ENCODE results near the gene ALPI.

ALPI gene

DNA sequence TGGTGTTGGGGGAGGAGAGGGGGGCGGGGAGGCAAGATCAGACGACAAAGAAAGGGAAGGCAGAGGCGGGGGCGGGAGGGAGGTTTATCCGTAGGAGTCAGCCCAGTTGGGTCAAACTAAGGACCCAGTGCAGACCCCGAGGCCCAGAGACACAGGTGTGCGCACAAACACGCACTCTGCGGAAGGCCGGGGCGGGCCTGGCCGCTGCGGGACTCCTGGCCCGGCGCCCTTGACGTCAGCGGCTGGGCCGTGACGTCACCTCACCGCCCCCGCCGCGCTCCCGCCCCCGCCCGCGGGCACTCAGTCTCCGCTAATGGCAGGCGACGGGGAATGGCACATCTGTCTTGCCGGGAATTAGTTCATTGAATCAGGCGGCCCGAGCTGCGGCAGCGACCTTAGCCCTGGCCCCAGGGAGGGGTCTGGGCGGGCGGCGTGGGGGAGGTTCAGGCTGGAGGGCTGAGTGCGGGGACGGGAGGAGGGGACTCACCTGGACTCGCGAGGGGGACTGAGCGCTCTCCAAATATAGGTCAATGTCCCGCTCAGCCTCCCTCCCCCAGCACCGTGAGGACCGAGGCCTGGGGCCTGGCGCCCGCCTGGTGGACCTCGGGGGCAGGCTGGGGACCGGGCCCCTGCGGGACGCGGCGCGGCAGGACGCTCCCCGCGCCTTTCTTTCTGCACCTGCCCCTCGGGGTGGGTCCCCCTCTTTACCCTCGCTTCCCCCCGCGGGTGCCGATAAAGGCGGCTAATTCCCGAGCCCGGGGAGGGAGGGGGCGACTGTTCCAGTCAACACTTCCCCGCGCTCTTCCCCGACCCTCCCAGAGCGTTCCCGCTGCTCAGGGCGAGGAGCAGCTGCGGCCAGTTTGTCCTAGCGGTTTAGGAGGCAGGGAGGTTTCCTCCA, 47.2 kb downstream of the ALPI start:
- CTCF ChIA-PET = no interaction called here
- no peak for TF ChIP-seq ZBTB21 (tag by site-specific recombination; IDR thresholded peaks at IDR 0.05)
- TF ChIP-seq ZNF585B (tag by site-specific recombination; IDR thresholded peaks at IDR 0.05) = no peak
- no peak for TF ChIP-seq HOXC10 (CRISPR knock-in tag; IDR thresholded peaks at IDR 0.05)
- TF ChIP-seq KLF7 (tag by site-specific recombination; IDR thresholded peaks at IDR 0.05; ENCODE audit: borderline replicate concordance) = no peak
- TF ChIP-seq, protein P1, sequence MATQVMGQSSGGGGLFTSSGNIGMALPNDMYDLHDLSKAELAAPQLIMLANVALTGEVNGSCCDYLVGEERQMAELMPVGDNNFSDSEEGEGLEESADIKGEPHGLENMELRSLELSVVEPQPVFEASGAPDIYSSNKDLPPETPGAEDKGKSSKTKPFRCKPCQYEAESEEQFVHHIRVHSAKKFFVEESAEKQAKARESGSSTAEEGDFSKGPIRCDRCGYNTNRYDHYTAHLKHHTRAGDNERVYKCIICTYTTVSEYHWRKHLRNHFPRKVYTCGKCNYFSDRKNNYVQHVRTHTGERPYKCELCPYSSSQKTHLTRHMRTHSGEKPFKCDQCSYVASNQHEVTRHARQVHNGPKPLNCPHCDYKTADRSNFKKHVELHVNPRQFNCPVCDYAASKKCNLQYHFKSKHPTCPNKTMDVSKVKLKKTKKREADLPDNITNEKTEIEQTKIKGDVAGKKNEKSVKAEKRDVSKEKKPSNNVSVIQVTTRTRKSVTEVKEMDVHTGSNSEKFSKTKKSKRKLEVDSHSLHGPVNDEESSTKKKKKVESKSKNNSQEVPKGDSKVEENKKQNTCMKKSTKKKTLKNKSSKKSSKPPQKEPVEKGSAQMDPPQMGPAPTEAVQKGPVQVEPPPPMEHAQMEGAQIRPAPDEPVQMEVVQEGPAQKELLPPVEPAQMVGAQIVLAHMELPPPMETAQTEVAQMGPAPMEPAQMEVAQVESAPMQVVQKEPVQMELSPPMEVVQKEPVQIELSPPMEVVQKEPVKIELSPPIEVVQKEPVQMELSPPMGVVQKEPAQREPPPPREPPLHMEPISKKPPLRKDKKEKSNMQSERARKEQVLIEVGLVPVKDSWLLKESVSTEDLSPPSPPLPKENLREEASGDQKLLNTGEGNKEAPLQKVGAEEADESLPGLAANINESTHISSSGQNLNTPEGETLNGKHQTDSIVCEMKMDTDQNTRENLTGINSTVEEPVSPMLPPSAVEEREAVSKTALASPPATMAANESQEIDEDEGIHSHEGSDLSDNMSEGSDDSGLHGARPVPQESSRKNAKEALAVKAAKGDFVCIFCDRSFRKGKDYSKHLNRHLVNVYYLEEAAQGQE (tag by site-specific recombination; IDR thresholded peaks at IDR 0.05) = no peak
- no peak for TF ChIP-seq WT1 (tag by site-specific recombination; IDR thresholded peaks at IDR 0.05)
- TF ChIP-seq ZNF664 (tag by site-specific recombination; IDR thresholded peaks at IDR 0.05) = no peak
- no peak for TF ChIP-seq ZNF16 (tag by site-specific recombination; IDR thresholded peaks at IDR 0.05; ENCODE audit: low read depth)
- TF ChIP-seq, protein P2, sequence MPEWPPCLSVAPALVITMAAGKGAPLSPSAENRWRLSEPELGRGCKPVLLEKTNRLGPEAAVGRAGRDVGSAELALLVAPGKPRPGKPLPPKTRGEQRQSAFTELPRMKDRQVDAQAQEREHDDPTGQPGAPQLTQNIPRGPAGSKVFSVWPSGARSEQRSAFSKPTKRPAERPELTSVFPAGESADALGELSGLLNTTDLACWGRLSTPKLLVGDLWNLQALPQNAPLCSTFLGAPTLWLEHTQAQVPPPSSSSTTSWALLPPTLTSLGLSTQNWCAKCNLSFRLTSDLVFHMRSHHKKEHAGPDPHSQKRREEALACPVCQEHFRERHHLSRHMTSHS (tag by site-specific recombination; IDR thresholded peaks at IDR 0.05) = no peak
- TF ChIP-seq ZBTB1 (tag by site-specific recombination; IDR thresholded peaks at IDR 0.05) = no peak
- TF ChIP-seq ZNF571 (tag by site-specific recombination; IDR thresholded peaks at IDR 0.05) = no peak
- TF ChIP-seq, protein P3, sequence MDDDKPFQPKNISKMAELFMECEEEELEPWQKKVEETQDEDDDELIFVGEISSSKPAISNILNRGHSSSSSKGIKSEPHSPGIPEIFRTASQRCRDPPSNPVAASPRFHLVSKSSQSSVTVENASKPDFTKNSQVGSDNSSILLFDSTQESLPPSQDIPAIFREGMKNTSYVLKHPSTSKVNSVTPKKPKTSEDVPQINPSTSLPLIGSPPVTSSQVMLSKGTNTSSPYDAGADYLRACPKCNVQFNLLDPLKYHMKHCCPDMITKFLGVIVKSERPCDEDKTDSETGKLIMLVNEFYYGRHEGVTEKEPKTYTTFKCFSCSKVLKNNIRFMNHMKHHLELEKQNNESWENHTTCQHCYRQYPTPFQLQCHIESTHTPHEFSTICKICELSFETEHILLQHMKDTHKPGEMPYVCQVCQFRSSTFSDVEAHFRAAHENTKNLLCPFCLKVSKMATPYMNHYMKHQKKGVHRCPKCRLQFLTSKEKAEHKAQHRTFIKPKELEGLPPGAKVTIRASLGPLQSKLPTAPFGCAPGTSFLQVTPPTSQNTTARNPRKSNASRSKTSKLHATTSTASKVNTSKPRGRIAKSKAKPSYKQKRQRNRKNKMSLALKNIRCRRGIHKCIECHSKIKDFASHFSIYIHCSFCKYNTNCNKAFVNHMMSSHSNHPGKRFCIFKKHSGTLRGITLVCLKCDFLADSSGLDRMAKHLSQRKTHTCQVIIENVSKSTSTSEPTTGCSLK (tag by site-specific recombination; IDR thresholded peaks at IDR 0.05) = no peak
- TF ChIP-seq, protein P4, sequence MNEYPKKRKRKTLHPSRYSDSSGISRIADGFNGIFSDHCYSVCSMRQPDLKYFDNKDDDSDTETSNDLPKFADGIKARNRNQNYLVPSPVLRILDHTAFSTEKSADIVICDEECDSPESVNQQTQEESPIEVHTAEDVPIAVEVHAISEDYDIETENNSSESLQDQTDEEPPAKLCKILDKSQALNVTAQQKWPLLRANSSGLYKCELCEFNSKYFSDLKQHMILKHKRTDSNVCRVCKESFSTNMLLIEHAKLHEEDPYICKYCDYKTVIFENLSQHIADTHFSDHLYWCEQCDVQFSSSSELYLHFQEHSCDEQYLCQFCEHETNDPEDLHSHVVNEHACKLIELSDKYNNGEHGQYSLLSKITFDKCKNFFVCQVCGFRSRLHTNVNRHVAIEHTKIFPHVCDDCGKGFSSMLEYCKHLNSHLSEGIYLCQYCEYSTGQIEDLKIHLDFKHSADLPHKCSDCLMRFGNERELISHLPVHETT (tag by site-specific recombination; IDR thresholded peaks at IDR 0.05) = no peak
- no peak for TF ChIP-seq MYNN (tag by site-specific recombination; IDR thresholded peaks at IDR 0.05; ENCODE audit: borderline replicate concordance)
- TF ChIP-seq, protein P5, sequence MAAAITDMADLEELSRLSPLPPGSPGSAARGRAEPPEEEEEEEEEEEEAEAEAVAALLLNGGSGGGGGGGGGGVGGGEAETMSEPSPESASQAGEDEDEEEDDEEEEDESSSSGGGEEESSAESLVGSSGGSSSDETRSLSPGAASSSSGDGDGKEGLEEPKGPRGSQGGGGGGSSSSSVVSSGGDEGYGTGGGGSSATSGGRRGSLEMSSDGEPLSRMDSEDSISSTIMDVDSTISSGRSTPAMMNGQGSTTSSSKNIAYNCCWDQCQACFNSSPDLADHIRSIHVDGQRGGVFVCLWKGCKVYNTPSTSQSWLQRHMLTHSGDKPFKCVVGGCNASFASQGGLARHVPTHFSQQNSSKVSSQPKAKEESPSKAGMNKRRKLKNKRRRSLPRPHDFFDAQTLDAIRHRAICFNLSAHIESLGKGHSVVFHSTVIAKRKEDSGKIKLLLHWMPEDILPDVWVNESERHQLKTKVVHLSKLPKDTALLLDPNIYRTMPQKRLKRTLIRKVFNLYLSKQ (tag by site-specific recombination; IDR thresholded peaks at IDR 0.05; ENCODE audit: borderline replicate concordance) = no peak
- no peak for TF ChIP-seq ZNF626 (tag by site-specific recombination; IDR thresholded peaks at IDR 0.05)
- no peak for TF ChIP-seq ZFP41 (tag by site-specific recombination; IDR thresholded peaks at IDR 0.05; ENCODE audit: borderline replicate concordance)
- no peak for TF ChIP-seq ZNF660 (tag by site-specific recombination; IDR thresholded peaks at IDR 0.05)
- no peak for TF ChIP-seq ZNF623 (tag by site-specific recombination; IDR thresholded peaks at IDR 0.05)
- POLR2A ChIA-PET = no interaction called here
- peak overlapping the region; percentile 30 for H3K4me3 ChIP-seq (ENCODE audit: low read depth, low read length)
- H3K27ac ChIP-seq (ENCODE audit: extremely low read depth, low read depth, low read length) = no peak overlapping the region
- H3K9me3 ChIP-seq (ENCODE audit: control insufficient read depth, insufficient read depth, low read depth, low read length) = no peaks in the 10 kb centered on the region
- no peaks in the 10 kb centered on the region for H3K4me1 ChIP-seq (ENCODE audit: control insufficient read depth, insufficient read depth, low read length)
- no peaks in the 10 kb centered on the region for H3K36me3 ChIP-seq (ENCODE audit: control insufficient read depth in 2 of 2, insufficient read depth in 1 of 2, low read length in 2 of 2)
